Esophagus squamous epithelium (tissue), 4 donors: Measurements from ENCODE around the gene BGN.

Source experiments
- POLR2A ChIP-seq, 4 donors: fragments of 450-650 bp; IDR thresholded peaks; one replicate each; pipeline ENCODE4 v1.6.1; 2017; ENCODE audit warnings: antibody characterized with exemption in 4 of 4, mild to moderate bottlenecking in 4 of 4, moderate library complexity in 3 of 4
- TF ChIP-seq, protein P1 (sequence below), 6 experiments: fragments of 450-650 bp in 4 of 6; fragments of 200-600 bp in 2 of 6; sonication (generic) in 2 of 6; IDR thresholded peaks; one replicate each; pipeline ENCODE4 v1.5.1; 2016 to 2019; ENCODE audit warnings: antibody characterized with exemption in 6 of 6, mild to moderate bottlenecking in 4 of 6, moderate library complexity in 4 of 6

DNA sequence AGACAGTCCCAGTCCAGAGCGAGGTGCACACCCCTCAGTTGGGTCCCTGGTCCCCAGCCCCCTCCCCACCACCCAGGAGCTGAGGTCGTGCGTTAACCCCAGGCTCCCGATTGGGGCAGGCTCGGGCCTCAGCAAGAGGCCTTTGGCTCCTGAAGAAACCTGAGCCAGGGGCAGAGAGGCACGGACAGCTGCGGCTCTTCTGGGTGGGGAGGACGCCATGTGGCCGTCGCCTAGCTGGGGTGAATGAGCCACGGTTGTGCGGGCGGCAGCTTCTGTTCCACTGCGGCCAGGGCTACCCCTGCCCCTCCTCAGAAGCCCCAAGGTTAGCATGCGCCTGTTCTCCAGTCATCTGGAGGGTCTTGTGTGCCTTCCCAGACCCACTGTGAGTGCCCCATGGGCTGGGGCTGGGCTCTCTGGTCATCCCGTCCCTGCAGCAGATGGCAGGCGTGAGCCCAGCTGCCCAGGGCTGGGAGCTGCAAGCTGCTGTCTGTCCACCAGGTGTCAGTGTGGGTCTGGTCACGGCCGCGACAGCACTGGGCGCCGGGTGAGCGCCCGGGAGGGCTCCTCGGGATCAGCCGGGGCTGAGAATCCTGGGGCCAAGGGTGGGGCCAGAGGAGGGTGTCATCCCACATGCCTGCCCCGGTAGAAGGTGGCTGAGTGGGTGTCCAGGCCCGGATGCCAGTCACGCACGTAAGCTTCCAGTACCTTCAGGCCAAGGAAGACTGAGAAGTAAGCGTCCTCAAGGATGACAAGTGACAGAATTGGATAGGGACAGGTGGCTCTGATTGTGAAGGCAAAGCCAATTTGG is 44.6 kb downstream of the BGN start:
- TF ChIP-seq, protein P1, sequence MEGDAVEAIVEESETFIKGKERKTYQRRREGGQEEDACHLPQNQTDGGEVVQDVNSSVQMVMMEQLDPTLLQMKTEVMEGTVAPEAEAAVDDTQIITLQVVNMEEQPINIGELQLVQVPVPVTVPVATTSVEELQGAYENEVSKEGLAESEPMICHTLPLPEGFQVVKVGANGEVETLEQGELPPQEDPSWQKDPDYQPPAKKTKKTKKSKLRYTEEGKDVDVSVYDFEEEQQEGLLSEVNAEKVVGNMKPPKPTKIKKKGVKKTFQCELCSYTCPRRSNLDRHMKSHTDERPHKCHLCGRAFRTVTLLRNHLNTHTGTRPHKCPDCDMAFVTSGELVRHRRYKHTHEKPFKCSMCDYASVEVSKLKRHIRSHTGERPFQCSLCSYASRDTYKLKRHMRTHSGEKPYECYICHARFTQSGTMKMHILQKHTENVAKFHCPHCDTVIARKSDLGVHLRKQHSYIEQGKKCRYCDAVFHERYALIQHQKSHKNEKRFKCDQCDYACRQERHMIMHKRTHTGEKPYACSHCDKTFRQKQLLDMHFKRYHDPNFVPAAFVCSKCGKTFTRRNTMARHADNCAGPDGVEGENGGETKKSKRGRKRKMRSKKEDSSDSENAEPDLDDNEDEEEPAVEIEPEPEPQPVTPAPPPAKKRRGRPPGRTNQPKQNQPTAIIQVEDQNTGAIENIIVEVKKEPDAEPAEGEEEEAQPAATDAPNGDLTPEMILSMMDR (IDR thresholded peaks at IDR 0.05), result peak; percentile 41 to 80 (median 76)
- TF ChIP-seq POLR2A (IDR thresholded peaks at IDR 0.05), result no peak
